ENCODE measurements around the gene PTBP3.
A peak's percentile ranks its signal among the peaks of the same experiment; 100 is the strongest.

DNA sequence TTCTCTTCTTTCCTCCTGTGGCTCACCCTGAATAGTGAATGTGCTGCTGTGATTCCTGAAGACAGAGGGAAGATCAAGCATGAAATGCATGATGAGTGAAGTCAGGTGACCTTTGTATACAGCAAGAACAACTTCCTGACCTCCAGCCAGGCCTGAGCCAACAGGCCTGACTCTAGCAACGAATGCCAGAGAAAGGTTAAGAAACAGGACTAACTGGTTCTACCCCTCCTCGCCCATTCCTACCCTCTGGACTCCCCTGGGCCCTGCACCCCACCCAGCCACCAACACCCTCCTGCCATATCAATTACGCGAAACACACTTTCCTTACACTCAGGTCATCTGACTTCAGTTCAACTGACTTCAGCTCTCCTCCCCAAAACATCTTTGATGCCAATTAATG, 163.2 kb downstream of the PTBP3 start:
- TF ChIP-seq, protein P1, sequence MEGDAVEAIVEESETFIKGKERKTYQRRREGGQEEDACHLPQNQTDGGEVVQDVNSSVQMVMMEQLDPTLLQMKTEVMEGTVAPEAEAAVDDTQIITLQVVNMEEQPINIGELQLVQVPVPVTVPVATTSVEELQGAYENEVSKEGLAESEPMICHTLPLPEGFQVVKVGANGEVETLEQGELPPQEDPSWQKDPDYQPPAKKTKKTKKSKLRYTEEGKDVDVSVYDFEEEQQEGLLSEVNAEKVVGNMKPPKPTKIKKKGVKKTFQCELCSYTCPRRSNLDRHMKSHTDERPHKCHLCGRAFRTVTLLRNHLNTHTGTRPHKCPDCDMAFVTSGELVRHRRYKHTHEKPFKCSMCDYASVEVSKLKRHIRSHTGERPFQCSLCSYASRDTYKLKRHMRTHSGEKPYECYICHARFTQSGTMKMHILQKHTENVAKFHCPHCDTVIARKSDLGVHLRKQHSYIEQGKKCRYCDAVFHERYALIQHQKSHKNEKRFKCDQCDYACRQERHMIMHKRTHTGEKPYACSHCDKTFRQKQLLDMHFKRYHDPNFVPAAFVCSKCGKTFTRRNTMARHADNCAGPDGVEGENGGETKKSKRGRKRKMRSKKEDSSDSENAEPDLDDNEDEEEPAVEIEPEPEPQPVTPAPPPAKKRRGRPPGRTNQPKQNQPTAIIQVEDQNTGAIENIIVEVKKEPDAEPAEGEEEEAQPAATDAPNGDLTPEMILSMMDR (IDR thresholded peaks at IDR 0.05) = peak in 1 of 6 experiments; percentile 6
- peak in 1 of 2 donors; percentile 27 for TF ChIP-seq POLR2A (IDR thresholded peaks at IDR 0.05)
